B cell (primary cell): ENCODE results near the gene MSS51. TPM values are rescaled to one million over a fixed set of nuclear protein-coding genes. Genes with fewer than 3 reads are reported as not detected.

ENCODE experiments used
- ATAC-seq: fragments of 200-7000 bp; cut with Tn5 transposase; one replicate; pipeline ENCODE4 v1.10.0; 2021; ENCODE audit warnings: low read depth, mild to moderate bottlenecking, moderate number of reproducible peaks, moderate library complexity
- CTCF ChIA-PET: fragments of 350-600 bp; sonication (Branson Sonifier 250); formaldehyde crosslinking; loops from one replicate; lab custom pipeline; 2021; ENCODE audit warnings: antibody characterized with exemption, inconsistent platforms; lab: Charles Lee
- POLR2A ChIA-PET: fragments of 350-600 bp; sonication (Branson Sonifier 250); formaldehyde crosslinking; loops from one replicate; lab custom pipeline; 2021; ENCODE audit warnings: antibody characterized with exemption; lab: Charles Lee
- DNase-seq: peaks from one replicate; pipeline ENCODE4 v3.0.0; 2013
- H2AFZ ChIP-seq: 2 replicates; pipeline ENCODE4 v1.6.1; 2012; ENCODE audit warnings: mild to moderate bottlenecking, low read depth, low read length; ENCODE audit not compliant: insufficient read depth, poor library complexity, severe bottlenecking
- H3K27ac ChIP-seq, 2 donors: 1 replicate in 1 of 2; 2 replicates in 1 of 2; pipeline ENCODE4 v1.5.1; 2012 to 2013; ENCODE audit warnings: low read length in 2 of 2, mild to moderate bottlenecking in 2 of 2, moderate library complexity in 1 of 2
- H3K27me3 ChIP-seq, 4 experiments: fragments of 200-600 bp in 1 of 4; sonication (generic) in 1 of 4; replicated peaks in 1 of 4; 1 replicate in 2 of 4; 2 replicates in 2 of 4; pipeline versions ENCODE4 v1.6.1 to v1.7.0; 2013 to 2016; ENCODE audit warnings: low read length in 3 of 4, mild to moderate bottlenecking in 2 of 4, mixed read lengths in 1 of 4, moderate library complexity in 1 of 4; ENCODE audit not compliant: insufficient read depth in 4 of 4, control insufficient read depth in 3 of 4; ENCODE audit errors: control extremely low read depth in 1 of 4
- H3K36me3 ChIP-seq, 2 experiments: replicated peaks in 1 of 2; 1 replicate in 1 of 2; 2 replicates in 1 of 2; pipeline versions ENCODE4 v1.6.1 to v1.7.1; 2013; ENCODE audit warnings: low read length in 1 of 2; ENCODE audit not compliant: insufficient read depth in 2 of 2, control insufficient read depth in 1 of 2; ENCODE audit errors: control extremely low read depth in 1 of 2, extremely low read depth in 1 of 2
- H3K4me1 ChIP-seq, 2 donors: fragments of 200-600 bp in 1 of 2; sonication (generic) in 1 of 2; 1 replicate in 1 of 2; 2 replicates in 1 of 2; pipeline versions ENCODE4 v1.5.1 to v1.6.1; 2013 to 2017; ENCODE audit warnings: low read length in 2 of 2; ENCODE audit not compliant: control insufficient read depth in 2 of 2, insufficient read depth in 2 of 2
- H3K4me2 ChIP-seq: replicated peaks from 2 replicates; pipeline ENCODE3; 2012; ENCODE audit warnings: mild to moderate bottlenecking, low read depth, low read length; ENCODE audit not compliant: poor library complexity, severe bottlenecking
- H3K4me3 ChIP-seq, 5 experiments: fragments of 200-600 bp in 1 of 5; sonication (generic) in 1 of 5; 1 replicate in 3 of 5; 2 replicates in 2 of 5; pipeline versions ENCODE4 v1.5.1 to v1.7.0; 2011 to 2016; ENCODE audit warnings: low read length in 4 of 5, mild to moderate bottlenecking in 4 of 5, low read depth in 2 of 5, control low read depth in 1 of 5, moderate library complexity in 1 of 5; ENCODE audit not compliant: insufficient read depth in 1 of 5; ENCODE audit errors: control extremely low read depth in 1 of 5, extremely low read depth in 1 of 5
- H3K79me2 ChIP-seq: fragments of 200-600 bp; sonication (generic); one replicate; pipeline ENCODE4 v1.6.0; 2016; ENCODE audit warnings: low read length; ENCODE audit not compliant: control insufficient read depth, insufficient read depth
- H3K9ac ChIP-seq: fragments of 200-600 bp; sonication (generic); 2 replicates; pipeline ENCODE4 v1.6.1; 2017; ENCODE audit warnings: mild to moderate bottlenecking, low read length, moderate library complexity
- H3K9me3 ChIP-seq, 3 donors: one replicate each; pipeline versions ENCODE4 v1.6.1 to v1.7.1; 2013; ENCODE audit warnings: low read length in 2 of 3; ENCODE audit not compliant: control insufficient read depth in 2 of 3, insufficient read depth in 1 of 3; ENCODE audit errors: control extremely low read depth in 1 of 3
- H4K20me1 ChIP-seq: 2 replicates; pipeline ENCODE4 v1.6.0; 2012; ENCODE audit warnings: mild to moderate bottlenecking, low read length; ENCODE audit not compliant: insufficient read depth, control insufficient read depth, poor library complexity, severe bottlenecking
- H3K27ac Mint-ChIP-seq: one replicate; pipeline ENCODE4 v1.8.0; 2021; ENCODE audit warnings: mixed read lengths
- H3K27me3 Mint-ChIP-seq: one replicate; pipeline ENCODE4 v1.8.0; 2021; ENCODE audit warnings: mixed read lengths
- H3K4me1 Mint-ChIP-seq: one replicate; pipeline ENCODE4 v1.8.0; 2021; ENCODE audit warnings: mixed read lengths
- H3K4me3 Mint-ChIP-seq: one replicate; pipeline ENCODE4 v1.8.0; 2021; ENCODE audit warnings: mixed read lengths
- H3K9me3 Mint-ChIP-seq: one replicate; pipeline ENCODE4 v1.8.0; 2022; ENCODE audit warnings: mixed read lengths; ENCODE audit not compliant: insufficient read depth
- EZH2 ChIP-seq: IDR thresholded peaks from 2 replicates; pipeline ENCODE4 v1.6.1; 2012; ENCODE audit warnings: borderline replicate concordance, low read depth, mild to moderate bottlenecking, moderate library complexity, low read length; ENCODE audit not compliant: insufficient read depth, poor library complexity, severe bottlenecking
- WGBS: methylation state at CpG from one replicate; pipeline ENCODE4 v1.1.5; 2013; ENCODE audit warnings: missing lambda C conversion rate; ENCODE audit not compliant: insufficient coverage; 5-methylcytosine and 5-hydroxymethylcytosine counted together
- intact Hi-C: fragments of 100-400 bp; cut with micrococcal nuclease; formaldehyde crosslinking; loops from one replicate; pipeline ENCODE4 v1.10.0; 2022
- polyA plus RNA-seq: library from polyadenylated mRNA; depleted of rRNA; stranded (reverse); fragments of >200 nt; gene quantifications from 2 replicates; pipeline ENCODE4 v1.2.3, GENCODE V29; 2012
- total RNA-seq, 2 donors: library from RNA; stranded (reverse); fragments of 120-200 nt in 1 of 2; gene quantifications; 1 replicate in 1 of 2; 2 replicates in 1 of 2; pipeline versions ENCODE4 v1.2.3 to v1.2.4, GENCODE V29; 2013 to 2022
- TF ChIP-seq, protein P1 (sequence below): fragments of 200-600 bp; IDR thresholded peaks from one replicate; pipeline ENCODE4 v1.8.0; 2022; ENCODE audit warnings: antibody characterized with exemption, mild to moderate bottlenecking

The MSS51 gene
- total and polyA plus RNA-seq, 2 donors (not counting 1 experiment from before 2014, with no cell fraction given), result 4.7 to 6.4 TPM

GRCh38 chr10:73449113-73449512, 15.8 kb upstream of the MSS51 start:
- no peaks in the 10 kb centered on the region for H3K4me1 ChIP-seq
- H3K27me3 ChIP-seq, result no peaks in the 10 kb centered on the region
- H3K9me3 ChIP-seq, result no peaks in the 10 kb centered on the region
- H2AFZ ChIP-seq, result no peak overlapping the region
- no peaks in the 10 kb centered on the region for H4K20me1 ChIP-seq
- H3K4me2 ChIP-seq, result no peak overlapping the region
- no peaks in the 10 kb centered on the region for H3K79me2 ChIP-seq
- no peaks in the 10 kb centered on the region for H3K27me3 Mint-ChIP-seq
- no peak overlapping the region for H3K27ac ChIP-seq
- TF ChIP-seq, protein P1, sequence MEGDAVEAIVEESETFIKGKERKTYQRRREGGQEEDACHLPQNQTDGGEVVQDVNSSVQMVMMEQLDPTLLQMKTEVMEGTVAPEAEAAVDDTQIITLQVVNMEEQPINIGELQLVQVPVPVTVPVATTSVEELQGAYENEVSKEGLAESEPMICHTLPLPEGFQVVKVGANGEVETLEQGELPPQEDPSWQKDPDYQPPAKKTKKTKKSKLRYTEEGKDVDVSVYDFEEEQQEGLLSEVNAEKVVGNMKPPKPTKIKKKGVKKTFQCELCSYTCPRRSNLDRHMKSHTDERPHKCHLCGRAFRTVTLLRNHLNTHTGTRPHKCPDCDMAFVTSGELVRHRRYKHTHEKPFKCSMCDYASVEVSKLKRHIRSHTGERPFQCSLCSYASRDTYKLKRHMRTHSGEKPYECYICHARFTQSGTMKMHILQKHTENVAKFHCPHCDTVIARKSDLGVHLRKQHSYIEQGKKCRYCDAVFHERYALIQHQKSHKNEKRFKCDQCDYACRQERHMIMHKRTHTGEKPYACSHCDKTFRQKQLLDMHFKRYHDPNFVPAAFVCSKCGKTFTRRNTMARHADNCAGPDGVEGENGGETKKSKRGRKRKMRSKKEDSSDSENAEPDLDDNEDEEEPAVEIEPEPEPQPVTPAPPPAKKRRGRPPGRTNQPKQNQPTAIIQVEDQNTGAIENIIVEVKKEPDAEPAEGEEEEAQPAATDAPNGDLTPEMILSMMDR, result no peak
- no peak for TF ChIP-seq EZH2
- no peak overlapping the region for H3K4me3 ChIP-seq
- no peak for ATAC-seq
- H3K4me3 Mint-ChIP-seq, result no peak overlapping the region
- DNase-seq, result no peak
- H3K9ac ChIP-seq, result no peak overlapping the region
- POLR2A ChIA-PET, result no interaction called here
- H3K4me1 Mint-ChIP-seq, result no peaks in the 10 kb centered on the region
- H3K36me3 ChIP-seq, result peaks cover 15 to 27% of the 10 kb centered on the region in 2 experiments
- CTCF ChIA-PET, result no interaction called here
- no peak overlapping the region for H3K27ac Mint-ChIP-seq
- no peaks in the 10 kb centered on the region for H3K9me3 Mint-ChIP-seq
- 100% methylated on average over 1 of the region's 1 CpG for WGBS
- intact Hi-C loops, result no loop called here

DNA sequence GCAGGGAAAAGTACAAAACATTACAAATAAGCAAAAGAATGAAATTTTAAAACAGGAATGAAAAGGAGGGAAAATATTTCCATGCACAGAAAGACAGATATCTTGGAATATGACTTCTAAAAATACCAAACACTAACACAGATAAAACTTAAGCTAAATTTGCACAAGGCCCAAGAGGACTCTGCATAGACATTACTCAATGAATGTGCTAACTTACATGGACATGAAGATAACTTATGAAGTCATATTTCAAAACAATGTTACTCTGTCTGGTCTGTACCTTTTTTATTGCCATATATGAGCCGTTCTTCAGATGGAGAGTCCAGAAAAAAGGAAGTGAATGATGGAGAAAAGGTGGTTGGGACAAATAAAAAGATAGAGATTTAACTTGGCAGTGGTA, 15.0 kb upstream of the MSS51 start:
- no peaks in the 10 kb centered on the region for H3K79me2 ChIP-seq
- no peak overlapping the region for H2AFZ ChIP-seq
- H3K36me3 ChIP-seq, result peaks cover 15 to 31% of the 10 kb centered on the region in 2 experiments
- H3K4me1 ChIP-seq, result no peaks in the 10 kb centered on the region
- CTCF ChIA-PET, result no interaction called here
- H3K4me1 Mint-ChIP-seq, result no peaks in the 10 kb centered on the region
- H3K4me3 ChIP-seq, result no peak overlapping the region
- H3K4me3 Mint-ChIP-seq, result no peak overlapping the region
- no peaks in the 10 kb centered on the region for H3K9me3 ChIP-seq
- H3K4me2 ChIP-seq, result no peak overlapping the region
- no peak for TF ChIP-seq EZH2
- TF ChIP-seq, protein P1, result no peak
- H3K27ac ChIP-seq, result no peak overlapping the region
- H3K9ac ChIP-seq, result no peak overlapping the region
- POLR2A ChIA-PET, result no interaction called here
- no peak overlapping the region for H3K27ac Mint-ChIP-seq
- H3K27me3 ChIP-seq, result no peaks in the 10 kb centered on the region
- no peaks in the 10 kb centered on the region for H3K27me3 Mint-ChIP-seq
- no peak for DNase-seq
- intact Hi-C loops, result no loop called here
- H3K9me3 Mint-ChIP-seq, result no peaks in the 10 kb centered on the region
- H4K20me1 ChIP-seq, result no peaks in the 10 kb centered on the region
- no CpG with 5 or more reads among the region's 1 CpG for WGBS
- ATAC-seq, result no peak
